ENCODE data around the gene F13A1. TPM values are rescaled to one million over a fixed set of nuclear protein-coding genes. Genes with fewer than 3 reads are reported as not detected.

The F13A1 gene
- total and polyA plus RNA-seq, 2 of the 13 experiments (the other 11 are each of a cell fraction or from before 2014, with no cell fraction given): not detected

GRCh38 chr6:6330407-6330806, 9.9 kb upstream of the F13A1 start:
- DNase-seq (ENCODE audit: low spot score): no peak
- Histone ChIP-seq H3K79me2 (ENCODE audit: insufficient read depth, low read length) (no peaks in the 10 kb centered on the region), H3K27me3 (ENCODE audit: control insufficient read depth in 1 of 2, insufficient read depth in 2 of 2, low read length in 2 of 2) (peaks cover 0 to 12% of the 10 kb centered on the region in 2 experiments; a peak in 2 of 5 replicates), H2AFZ (ENCODE audit: low read length) (no peak overlapping the region), H3K27ac (ENCODE audit: extremely low read length, insufficient read depth, low read length) (no peak overlapping the region), H3K4me3 (replicated peaks in 1 of 3; ENCODE audit: insufficient read depth in 1 of 3, low read depth in 2 of 3, low read length in 3 of 3) (no peak overlapping the region), H3K4me1 (ENCODE audit: insufficient read depth, low read length) (no peaks in the 10 kb centered on the region), H4K20me1 (ENCODE audit: insufficient read depth, low read length) (no peaks in the 10 kb centered on the region), H3K36me3 (replicated peaks in 1 of 2; ENCODE audit: control insufficient read depth in 1 of 2, insufficient read depth in 2 of 2, low read length in 2 of 2) (no peaks in the 10 kb centered on the region), H3K9ac (ENCODE audit: insufficient read depth, low read depth, low read length) (no peak overlapping the region), H3K9me3 (ENCODE audit: low read length) (no peaks in the 10 kb centered on the region), H3K4me2 (ENCODE audit: low read depth, low read length) (no peak overlapping the region)
- ChIA-PET POLR2A (no interaction called here), CTCF (ENCODE audit: low intra/inter-chr PET ratio, low total read pairs) (no interaction called here)
- in situ Hi-C loops (cut with HindIII; ENCODE audit: extremely low pct_ligation_motif_present, low pct_unique_long_range_greater_than_20kb): no loop called here
- FAIRE-seq: no peak
- BruUV-seq (replicated peaks): no TSS peak
- intact Hi-C loops (cut with micrococcal nuclease; ENCODE audit: unreplicated experiment): no loop called here
- 3% methylated on average over 1 of the region's 1 CpG for WGBS (ENCODE audit: low lambda C conversion rate)
- no peak for ATAC-seq
- TF ChIP-seq MEIS2 (CRISPR knock-in tag; IDR thresholded peaks at IDR 0.05): no peak
- TF ChIP-seq TAF1 (CRISPR knock-in tag; IDR thresholded peaks at IDR 0.05): no peak
- no peak for TF ChIP-seq BHLHE40 (IDR thresholded peaks at IDR 0.05; ENCODE audit: low read length)
- TF ChIP-seq RFXAP (CRISPR knock-in tag; IDR thresholded peaks at IDR 0.05; ENCODE audit: borderline replicate concordance): no peak
- TF ChIP-seq KMT2A (CRISPR knock-in tag; IDR thresholded peaks at IDR 0.05): no peak
- no peak for TF ChIP-seq CBX5 (CRISPR knock-in tag; IDR thresholded peaks at IDR 0.05; ENCODE audit: borderline replicate concordance)
- no peak for TF ChIP-seq SOX6 (IDR thresholded peaks at IDR 0.05)
- TF ChIP-seq SOX6 (CRISPR knock-in tag; IDR thresholded peaks at IDR 0.05): no peak
- TF ChIP-seq ZNF570 (CRISPR knock-in tag; IDR thresholded peaks at IDR 0.05; ENCODE audit: borderline replicate concordance): no peak
- no peak for TF ChIP-seq ZFP91 (CRISPR knock-in tag; IDR thresholded peaks at IDR 0.05; ENCODE audit: borderline replicate concordance)
- no peak for TF ChIP-seq ZNF180 (CRISPR knock-in tag; IDR thresholded peaks at IDR 0.05; ENCODE audit: borderline replicate concordance, low read depth)
- TF ChIP-seq STAT6 (CRISPR knock-in tag; IDR thresholded peaks at IDR 0.05; ENCODE audit: borderline replicate concordance): no peak
- no peak for TF ChIP-seq PAXIP1 (CRISPR knock-in tag; conservative IDR thresholded peaks at IDR 0.05)
- no peak for TF ChIP-seq ZNF451 (CRISPR knock-in tag; IDR thresholded peaks at IDR 0.05)
- TF ChIP-seq NFIC (IDR thresholded peaks at IDR 0.05; ENCODE audit: low read length): no peak
- no peak for TF ChIP-seq MTF1 (CRISPR knock-in tag; IDR thresholded peaks at IDR 0.05)
- no peak for TF ChIP-seq NFKBIZ (CRISPR knock-in tag; IDR thresholded peaks at IDR 0.05)
- no peak for TF ChIP-seq REL (CRISPR knock-in tag; conservative IDR thresholded peaks at IDR 0.05)

Data from HepG2 (cell line).